Measurements from ENCODE around the gene NLK.

- no peak for TF ChIP-seq CTCF (IDR thresholded peaks at IDR 0.05)
- no peak for TF ChIP-seq POLR2A (IDR thresholded peaks at IDR 0.05)
Observed at GRCh38 chr17:28188841-28189263, 146.4 kb downstream of the NLK start.
